GM21381 (cell line): Measurements from ENCODE around the gene PDE10A.

Experiments
- ATAC-seq: cut with Tn5 transposase; IDR thresholded peaks from one replicate; pipeline ENCODE4 v1.9.1; 2021; ENCODE audit warnings: mild to moderate bottlenecking, moderate library complexity; ENCODE audit not compliant: unreplicated experiment

The PDE10A gene

DNA sequence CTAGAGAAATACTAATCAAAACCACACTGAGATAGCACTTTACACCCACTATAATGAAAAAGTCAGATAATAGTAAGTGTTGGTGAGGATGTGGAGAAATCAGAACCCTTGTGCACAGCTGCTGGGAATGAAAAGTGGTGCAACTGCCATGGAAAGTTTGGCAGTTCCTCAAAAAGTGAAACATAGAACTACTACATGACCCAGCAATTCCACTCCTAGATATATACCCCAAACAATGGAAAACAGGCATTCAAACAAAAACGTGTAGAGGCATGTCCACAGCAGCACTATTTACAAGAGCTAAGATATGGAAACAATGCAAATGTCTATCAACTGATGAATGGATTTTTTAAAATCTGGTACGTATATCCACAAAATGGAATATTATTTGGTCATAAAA, 236.1 kb downstream of the PDE10A start:
- no peak for ATAC-seq

DNA sequence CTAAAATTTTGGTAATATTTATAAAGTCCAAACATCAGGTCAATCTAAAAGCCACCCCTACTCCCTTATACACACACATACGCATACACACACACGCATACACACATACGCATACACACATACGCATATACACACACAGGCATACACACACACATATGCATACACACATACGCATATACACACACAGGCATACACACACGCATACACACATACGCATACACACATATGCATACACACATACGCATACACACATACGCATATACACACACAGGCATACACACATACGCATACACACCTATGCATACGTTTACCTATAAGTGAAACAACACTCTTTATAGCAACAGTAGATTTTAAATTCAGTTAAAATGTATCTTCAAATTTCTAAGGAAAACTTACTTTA, 240.8 kb downstream of the PDE10A start:
- no peak for ATAC-seq

DNA sequence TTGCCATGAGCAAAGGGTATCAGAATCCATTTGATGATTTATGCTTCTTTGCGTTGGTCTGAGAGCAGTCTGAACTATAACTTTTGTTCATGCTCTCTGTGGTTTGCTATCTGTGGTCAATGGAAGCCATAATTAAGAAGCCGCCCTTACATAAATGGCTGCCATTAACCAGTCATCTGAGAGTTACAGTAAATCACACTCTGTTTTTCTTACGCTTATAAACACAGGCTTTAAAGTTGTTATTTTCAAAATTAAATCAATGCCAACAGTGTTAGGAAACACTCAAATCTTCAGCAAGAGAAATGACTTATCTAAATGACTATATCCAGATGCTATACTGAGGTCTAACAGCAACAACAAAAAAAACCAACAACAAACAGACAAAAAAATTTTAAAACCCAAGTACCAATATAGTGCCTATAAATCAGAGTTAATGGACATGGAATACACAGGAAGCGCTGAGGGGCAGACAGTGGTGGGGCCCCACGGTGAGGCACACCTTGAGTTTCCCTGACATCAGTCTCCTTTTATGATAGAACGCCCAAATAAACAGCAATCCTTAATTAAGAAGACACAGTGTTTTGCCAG, 245.7 kb downstream of the PDE10A start:
- ATAC-seq = no peak

DNA sequence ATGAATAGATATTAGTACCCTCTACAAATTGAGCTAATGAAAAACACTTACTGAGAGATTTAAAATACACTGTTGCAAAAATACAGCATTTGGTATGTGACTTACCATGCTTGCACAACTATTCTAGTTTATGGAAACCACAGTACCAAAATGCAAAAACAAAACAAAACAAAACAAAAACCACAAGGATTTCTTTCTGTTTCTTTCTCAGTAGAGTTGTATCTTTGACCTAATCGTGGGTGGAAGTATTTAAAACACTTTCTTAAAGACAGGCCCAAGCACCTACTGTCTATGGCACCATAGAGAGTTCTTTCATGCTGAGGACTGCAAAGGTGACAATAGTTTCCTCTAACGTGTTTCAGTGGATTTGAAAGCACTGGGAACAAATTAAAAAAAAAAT, 258.3 kb downstream of the PDE10A start:
- no peak for ATAC-seq

DNA sequence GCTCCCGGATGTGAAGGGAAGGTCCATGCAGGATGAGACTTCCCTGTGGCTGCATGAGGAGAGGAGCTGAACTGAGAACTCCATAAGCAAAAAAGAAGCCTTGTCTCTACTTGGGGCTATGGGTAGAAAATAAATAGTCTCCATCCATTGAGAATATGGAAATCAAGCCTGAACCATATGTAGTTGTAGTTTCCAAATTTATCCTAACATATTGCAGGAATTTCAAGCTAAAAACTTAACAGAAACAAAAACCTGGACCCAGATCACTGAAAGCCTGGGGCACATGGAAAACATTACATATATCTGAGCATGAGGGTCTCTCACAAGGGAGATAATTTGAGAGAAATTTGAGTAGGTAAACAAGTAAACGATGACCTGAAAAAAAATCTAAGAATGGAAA, 258.7 kb downstream of the PDE10A start:
- no peak for ATAC-seq

DNA sequence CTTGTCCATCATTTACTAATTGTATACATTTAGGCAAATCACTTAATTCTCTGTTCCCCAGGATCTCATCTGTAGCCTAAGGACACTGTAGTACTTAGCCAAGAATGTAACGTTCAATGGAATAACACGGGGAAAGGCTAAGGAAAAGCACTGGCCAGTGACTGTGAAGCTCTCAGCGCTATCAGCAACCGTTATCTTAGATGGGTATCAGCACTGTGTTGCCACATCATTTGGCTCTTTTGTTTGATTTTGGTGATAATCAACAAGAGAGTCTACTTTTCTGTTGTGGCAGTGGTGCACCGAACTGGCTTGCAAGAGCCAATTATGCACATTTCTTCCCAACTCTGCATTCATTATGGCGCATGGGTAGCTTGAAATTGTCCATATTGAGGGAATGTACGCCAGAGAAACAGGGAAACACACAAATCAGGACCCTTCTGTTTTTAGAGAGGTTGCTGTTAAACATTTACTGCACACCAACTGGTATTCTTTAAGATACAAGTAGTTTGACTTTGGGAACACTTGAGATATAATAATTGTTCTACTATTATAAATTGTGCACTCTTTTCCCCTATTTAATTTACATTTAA, 259.9 kb downstream of the PDE10A start:
- ATAC-seq = no peak

DNA sequence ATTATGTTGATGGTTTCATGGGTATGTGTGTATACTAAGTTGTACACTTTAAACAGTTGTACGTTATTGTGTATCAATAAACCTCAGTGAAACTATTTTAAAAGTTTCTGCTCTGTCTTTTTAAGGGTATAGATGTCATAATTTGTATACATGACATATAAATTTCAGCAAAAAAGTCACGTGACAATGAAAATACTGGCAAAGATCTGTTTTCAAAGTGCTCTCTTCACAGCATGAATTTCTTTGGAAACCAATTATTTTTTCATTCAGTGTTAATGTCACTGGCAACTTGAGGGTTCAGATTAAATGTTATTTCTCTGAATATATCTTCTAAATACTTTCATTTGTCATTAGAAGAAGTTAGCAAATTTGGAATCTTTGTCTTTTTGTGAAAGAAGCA, 261.9 kb downstream of the PDE10A start:
- ATAC-seq = no peak

DNA sequence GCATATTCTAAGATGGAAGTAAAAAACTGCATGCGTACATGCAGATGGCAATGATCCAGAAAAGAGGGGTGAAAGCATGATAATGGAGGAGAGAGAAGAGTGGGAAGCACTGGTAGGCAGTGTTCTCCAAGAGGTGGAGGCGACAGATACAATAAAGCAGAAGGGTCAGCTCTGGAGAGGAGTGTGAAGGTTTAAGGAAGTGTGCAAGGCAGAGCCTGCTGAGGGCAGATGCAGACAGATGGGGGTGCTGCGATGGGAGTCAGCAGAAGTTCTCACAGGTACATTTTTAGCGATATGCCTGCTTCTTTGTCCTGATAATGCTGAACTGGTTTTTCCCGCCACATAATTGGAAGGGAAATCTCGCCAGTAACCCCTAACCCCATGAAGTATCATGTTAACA, 272.6 kb downstream of the PDE10A start:
- ATAC-seq = no peak

DNA sequence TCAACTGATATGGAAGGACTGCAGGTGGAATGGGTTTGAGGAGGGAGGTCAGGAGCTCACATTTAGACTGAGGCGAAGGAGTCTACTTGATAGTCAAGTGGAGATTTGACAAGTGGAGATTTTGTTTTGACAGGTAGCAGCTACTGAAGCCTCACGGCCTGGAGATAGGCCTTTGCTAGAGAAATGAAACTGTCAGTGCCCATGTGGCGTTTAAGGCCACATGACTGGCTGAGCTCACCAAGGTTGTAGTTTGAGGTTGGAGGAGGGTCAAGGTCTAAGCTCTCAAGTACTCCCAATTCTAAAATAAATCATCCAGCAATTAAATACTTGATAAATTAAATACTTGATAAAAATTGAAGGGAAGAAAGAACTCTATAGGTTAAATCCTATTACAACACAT, 273.5 kb downstream of the PDE10A start:
- no peak for ATAC-seq

DNA sequence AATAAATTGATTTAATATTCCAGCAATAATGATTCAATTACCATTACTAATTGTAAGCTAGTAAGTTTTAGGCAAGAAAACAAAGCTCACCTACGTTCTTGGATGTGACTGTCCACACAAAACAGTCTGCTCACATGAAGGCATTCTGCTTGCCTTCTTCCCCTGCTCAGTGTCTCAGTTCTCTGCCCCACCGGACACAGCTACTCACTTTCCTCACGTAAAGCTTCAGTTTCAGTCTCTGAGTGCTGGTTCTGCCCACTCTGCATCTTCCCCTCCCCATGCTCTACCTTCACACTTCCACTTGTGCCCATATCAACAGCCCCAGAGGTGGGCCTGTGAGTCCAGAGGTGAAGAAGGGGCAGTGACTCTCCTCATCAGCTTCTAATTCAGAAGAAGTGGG, 279.7 kb downstream of the PDE10A start:
- ATAC-seq = no peak

DNA sequence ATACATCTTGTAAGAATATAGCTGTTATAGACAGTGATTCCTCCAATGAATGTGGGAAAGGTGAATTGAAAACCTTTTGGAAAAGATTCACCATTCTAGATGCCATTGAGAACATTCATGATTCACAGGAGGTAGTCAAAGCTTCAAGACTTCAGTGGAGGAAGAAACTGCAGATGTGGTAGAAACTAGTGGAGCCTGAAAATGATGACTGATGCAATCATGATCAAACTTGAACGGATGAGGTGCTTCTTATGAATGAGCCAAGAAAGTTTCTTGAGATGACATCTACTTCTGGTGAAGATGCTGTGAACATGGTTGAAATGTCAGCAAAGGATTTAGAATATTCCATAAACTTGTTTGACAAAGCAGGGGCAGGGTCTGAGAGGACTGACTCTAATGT, 286.9 kb downstream of the PDE10A start:
- ATAC-seq = no peak

DNA sequence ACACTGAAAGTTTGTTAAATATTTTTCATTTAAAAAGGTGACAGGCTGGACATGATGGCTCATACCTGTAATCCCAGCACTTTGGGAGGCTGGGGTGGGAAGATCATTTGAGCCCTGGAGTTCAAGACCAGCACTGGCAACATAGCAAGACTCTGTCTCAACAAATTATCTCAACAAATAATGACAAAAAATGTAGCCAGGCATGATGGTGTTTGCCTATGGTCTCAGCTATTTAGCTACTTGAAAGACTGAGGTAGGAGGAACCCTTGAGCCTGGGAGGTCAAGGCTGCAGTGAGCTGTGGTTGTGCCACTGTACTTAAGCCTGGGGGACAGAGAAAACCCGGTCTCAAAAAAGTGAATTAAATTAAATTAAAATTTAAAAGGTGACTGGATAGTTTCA, 297.7 kb downstream of the PDE10A start:
- ATAC-seq = no peak

DNA sequence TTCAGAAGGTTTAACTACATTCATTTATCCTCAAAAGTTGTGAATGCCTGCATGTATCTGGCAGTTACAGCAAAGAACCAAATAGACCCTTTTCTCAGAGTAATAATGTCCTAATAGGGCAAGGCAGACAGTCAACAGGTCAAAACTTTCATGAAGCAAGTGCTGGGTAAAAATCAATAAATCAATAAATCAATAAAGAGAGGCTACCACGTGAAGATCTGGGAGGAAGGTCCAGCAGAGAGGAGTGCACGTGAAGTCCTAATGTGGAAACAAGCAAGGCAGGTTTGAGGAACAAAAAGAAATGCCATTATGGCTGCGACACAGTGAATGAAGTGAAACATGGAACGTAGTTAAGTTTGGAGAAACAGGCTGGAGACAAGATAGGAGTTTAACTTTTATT, 317.3 kb downstream of the PDE10A start:
- ATAC-seq = no peak

DNA sequence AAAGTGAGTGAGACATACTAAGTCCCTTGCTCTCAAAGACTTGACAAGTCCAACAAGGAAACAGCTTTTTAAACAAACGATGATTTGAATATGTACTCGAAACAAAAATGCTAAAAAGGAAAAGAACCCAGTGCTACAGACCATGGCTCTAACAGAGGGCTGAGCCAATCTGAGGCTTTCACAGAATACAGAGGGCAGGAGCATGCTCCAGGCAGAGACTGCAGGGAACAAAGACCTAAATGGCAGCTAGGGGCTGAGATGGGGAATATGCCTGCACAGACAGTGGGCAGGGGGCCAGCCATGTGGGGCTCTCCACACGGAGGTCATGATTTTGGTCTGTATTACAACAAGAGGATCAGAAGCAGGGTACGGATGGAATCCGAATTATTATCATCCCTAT, 322.5 kb downstream of the PDE10A start:
- no peak for ATAC-seq

DNA sequence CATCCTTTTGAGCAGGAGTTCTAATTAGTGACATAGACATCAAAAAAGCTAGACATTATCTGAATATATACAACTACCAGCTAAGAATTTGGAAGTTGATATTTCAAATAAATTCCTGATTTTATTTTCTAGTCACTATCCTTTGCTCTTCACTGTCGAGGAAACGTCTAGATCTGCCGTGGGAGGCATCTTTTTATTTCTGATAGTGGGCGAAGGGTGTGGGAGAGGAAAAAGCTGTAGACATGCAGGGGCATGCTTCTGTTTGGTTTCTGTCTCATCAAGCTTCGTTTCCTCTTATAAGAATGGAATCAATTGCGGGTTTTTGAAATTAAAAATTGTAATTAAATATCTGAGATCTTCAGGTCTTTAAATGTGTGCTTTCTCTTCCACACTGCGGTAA, 337.4 kb downstream of the PDE10A start:
- ATAC-seq = no peak

DNA sequence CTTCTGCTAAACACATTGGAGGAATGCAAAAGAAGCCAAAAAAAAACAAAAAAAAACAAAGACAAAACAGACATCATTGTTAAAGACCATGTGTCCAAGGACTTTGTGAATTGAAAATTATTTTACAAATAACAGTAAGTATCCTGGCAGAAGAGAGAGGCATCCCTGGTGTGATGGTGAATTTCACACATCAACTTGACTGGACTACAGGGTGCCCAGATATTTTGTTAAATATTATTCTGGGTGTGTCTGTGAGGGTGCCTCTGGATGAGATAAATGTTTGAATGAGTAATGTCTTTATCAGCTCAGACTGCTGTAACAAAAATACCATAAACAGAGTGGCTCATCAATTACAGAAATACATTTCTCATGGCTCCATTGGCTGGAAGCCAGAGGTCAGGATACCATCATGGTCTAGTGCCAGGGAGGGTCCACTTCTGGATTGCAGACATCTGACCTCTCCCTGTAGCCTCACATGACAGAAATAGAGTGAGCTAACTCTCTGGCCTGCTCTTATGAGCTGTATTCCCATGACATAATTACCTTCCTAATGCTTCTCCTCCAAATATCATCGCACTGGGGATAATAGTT, 341.4 kb downstream of the PDE10A start:
- ATAC-seq = no peak

DNA sequence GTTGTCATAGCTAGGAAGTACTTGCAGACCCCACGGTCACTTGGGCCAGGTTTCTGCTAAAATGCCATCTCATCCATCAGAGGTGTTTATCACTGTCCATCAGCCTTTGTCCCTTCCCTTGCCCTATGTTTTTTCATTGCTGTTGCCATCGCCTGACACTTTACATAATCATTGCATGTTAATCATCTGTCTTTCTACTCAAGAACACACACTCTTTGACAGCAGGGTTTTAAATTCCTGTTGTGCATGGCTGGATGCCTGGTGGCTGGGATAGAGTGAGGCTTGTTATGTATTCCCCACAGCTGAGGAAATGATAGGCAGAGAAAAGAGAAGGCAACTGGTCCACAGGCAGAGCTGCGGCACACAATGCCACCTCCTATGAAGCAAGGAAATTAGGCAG, 341.9 kb downstream of the PDE10A start:
- ATAC-seq = no peak

DNA sequence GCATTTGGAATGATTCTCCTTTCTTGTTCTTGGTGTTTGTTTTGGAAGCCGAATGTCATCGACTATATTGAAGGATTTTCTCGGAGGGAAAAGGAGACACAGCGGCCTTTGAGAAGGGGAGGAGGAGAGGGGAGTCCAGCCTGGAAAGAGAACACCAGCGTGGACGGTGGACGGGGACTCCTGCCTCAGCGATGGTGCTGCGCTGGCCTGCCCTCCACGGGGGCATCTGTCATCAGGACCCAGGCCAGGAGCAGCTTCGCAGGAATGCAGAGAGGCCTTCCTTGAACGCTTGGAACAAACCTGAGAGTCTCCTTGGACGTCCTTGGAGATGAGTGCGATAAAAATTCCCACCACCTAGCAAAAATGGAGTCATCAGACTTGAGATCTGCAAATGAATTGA, 345.3 kb downstream of the PDE10A start:
- no peak for ATAC-seq

DNA sequence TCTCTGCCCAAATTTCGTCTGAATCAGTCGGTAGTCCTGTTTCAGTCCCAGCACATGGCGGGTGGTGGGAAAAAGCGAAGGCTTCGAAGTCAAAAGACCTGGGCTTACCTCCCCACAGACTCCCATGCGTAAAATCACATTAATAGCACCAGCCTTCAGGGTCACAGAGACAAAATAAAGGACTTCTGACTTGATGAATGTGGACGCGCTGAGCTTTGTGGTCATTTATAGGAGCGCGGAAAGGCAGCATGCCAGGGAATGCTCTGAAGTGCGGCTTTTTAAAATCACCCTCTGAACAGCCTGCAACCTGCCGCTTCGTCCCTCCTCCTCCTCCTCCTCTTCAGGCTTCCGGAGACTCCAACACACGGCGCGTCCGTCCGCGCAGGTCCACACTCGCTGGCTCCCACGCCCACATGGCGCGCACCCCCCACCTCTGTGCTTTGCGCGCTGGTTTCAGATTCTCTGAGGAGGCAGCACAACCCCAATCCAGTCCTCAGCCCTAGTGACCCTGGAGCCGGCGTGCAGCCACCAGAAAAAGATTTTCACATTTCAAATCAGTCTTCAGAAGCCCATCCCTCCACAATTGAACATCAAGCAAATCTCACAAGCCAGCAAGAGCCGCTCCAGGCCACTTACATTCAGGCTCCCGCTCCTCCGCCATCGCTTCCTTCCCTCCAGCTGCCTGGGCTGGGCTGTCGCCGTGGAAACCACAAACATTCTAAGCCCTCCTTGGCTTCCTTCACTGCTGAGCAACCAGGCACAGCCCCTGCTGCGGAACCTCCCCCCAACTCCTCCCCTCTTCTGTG, 353.9 kb downstream of the PDE10A start, which contains the start of gene C6orf118:
Gene C6orf118 (minus strand): TSS at position 680 of the 806 bp plus-strand sequence. CDS start 19 bp downstream, at position 661.
- ATAC-seq = no peak

DNA sequence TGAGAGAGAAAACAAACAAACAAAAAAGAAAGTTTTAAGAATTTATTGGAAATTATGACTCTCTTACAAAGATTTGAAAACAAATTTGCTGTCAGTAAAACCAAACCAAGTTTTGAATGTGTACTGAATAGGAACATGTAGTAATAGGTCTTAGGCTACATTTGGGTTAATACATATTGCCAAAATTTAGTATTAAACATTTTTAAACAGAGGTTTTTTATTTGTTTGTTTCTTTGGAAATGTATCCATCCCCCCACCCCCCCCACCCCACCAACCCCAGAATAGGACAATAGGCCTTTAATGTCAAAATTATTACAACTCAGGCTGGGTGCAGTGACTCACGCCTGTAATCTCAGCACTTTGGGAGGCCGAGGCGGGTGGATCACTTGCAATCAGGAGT, 356.1 kb downstream of the PDE10A start:
- ATAC-seq = no peak

DNA sequence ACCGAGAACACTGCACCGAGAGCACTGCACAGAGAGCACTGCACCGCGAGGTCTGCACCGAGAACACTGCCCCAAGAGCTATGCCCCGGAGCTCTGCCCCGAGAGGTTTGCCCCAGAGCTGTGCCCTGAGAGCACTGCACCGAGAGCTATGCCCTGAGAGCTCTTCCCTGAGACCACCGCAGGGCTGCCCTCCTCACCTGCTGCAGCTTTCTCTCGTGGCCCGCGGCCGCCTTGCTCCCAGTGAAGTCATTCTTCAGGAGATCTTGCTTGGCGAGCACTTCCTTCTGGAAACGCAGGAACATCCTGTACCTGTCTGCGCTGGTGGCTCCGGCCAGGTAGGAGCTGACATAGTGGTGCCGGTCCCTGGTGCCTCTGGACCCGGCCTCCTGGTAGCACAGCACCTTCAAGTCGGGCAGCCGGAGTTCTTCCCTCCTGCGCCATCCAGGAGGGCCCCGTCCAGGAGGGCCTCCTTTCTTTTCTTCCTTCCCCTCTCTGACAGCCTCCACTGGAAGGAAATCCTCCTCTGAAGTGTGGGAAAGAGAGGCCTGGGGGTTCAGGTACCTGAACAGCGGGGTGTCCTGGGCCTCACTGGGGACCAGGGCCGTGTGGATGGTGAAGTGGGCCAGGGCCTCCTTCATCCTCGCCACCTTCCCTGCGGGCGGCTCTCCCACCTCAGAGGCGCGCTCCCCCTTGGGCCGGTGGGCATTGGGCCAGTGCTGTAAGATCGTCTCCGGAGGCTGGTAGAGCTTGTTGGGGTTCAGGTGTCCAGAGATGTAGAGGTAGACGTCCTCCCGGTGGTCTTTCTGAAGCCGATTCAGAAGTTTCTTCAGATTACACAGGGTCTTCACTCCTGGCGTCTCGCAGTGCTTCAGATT, 361.4 kb downstream of the PDE10A start:
- ATAC-seq = no peak
